NCI-H128 (cell line): ENCODE measurements around the gene DDX39B.
A peak's percentile ranks its signal among the peaks of the same experiment; 100 is the strongest.
"Not testable (repeated sequence)": the region's sequence is repeated elsewhere in the genome, so short reads cannot be mapped to it uniquely, and the experiment has no call there.

ENCODE experiments used
- DNase-seq: peaks from one replicate; lab custom pipeline; 2025; ENCODE audit not compliant: unreplicated experiment; lab: John Stamatoyannopoulos, UW

The DDX39B gene

GRCh38 chr6:31529329-31530150 is 12.3 kb downstream of the DDX39B start:
- no peak for DNase-seq

GRCh38 chr6:31528821-31529328 is 12.9 kb downstream of the DDX39B start, which contains the start of gene MCCD1:
Gene MCCD1, plus strand, starts transcription at chr6:31528962. Its CDS starts 53 bp downstream, at chr6:31529015.
- DNase-seq: no peak

- DNase-seq: no peak
These were observed 13.5 kb downstream of the DDX39B start for GRCh38 chr6:31528307-31528777.

- DNase-seq: no peak
These were observed 15.7 kb downstream of the DDX39B start for GRCh38 chr6:31525932-31526591.

GRCh38 chr6:31525553-31525931 is 16.3 kb downstream of the DDX39B start:
- DNase-seq: no peak

- DNase-seq: no peak
These were observed 20.0 kb downstream of the DDX39B start for GRCh38 chr6:31521835-31522234.

- DNase-seq: no peak
These were observed 28.2 kb downstream of the DDX39B start for GRCh38 chr6:31513456-31514165.

GRCh38 chr6:31510007-31510406 is 31.8 kb downstream of the DDX39B start:
- no peak for DNase-seq

GRCh38 chr6:31509036-31509435 is 32.8 kb downstream of the DDX39B start:
- not testable (repeated sequence) for DNase-seq

GRCh38 chr6:31502586-31502985 is 39.2 kb downstream of the DDX39B start:
- DNase-seq: no peak

- DNase-seq: not testable (repeated sequence)
These were observed 42.2 kb downstream of the DDX39B start for GRCh38 chr6:31499648-31500047.

GRCh38 chr6:31498748-31499147 is 43.1 kb downstream of the DDX39B start:
- no peak for DNase-seq

GRCh38 chr6:31497531-31498476 is 44.0 kb downstream of the DDX39B start, which contains the start of gene MICB:
Gene MICB, plus strand, starts transcription at chr6:31498145. Its CDS starts 49 bp downstream, at chr6:31498194.
- DNase-seq: no peak

- not testable (repeated sequence) for DNase-seq
These were observed 45.0 kb downstream of the DDX39B start for GRCh38 chr6:31496826-31497225.

GRCh38 chr6:31495580-31495979 is 46.2 kb downstream of the DDX39B start:
- DNase-seq: no peak

GRCh38 chr6:31493875-31494694 is 47.7 kb downstream of the DDX39B start:
- peak; percentile 29 for DNase-seq

- not testable (repeated sequence) for DNase-seq
These were observed 48.3 kb downstream of the DDX39B start for GRCh38 chr6:31493550-31493874.

GRCh38 chr6:31490115-31490873 is 51.5 kb downstream of the DDX39B start:
- no peak for DNase-seq

GRCh38 chr6:31489086-31489485 is 52.7 kb downstream of the DDX39B start:
- DNase-seq: no peak
